Subcutaneous abdominal adipose tissue (tissue), 5 donors: ENCODE results near the gene RRAD.

ENCODE experiments used
- H3K27ac ChIP-seq: one replicate; pipeline ENCODE4 v1.7.0; 2013; ENCODE audit warnings: low read depth, mild to moderate bottlenecking, inconsistent platforms, low read length, moderate library complexity
- H3K27me3 ChIP-seq, 5 donors: one replicate each; pipeline ENCODE4 v1.7.0; 2013; ENCODE audit warnings: low read length in 5 of 5, inconsistent platforms in 1 of 5; ENCODE audit not compliant: control insufficient read depth in 5 of 5, insufficient read depth in 4 of 5
- H3K36me3 ChIP-seq, 5 donors: one replicate each; pipeline ENCODE4 v1.7.0; 2013; ENCODE audit warnings: low read length in 5 of 5; ENCODE audit not compliant: control insufficient read depth in 5 of 5, insufficient read depth in 5 of 5
- H3K4me1 ChIP-seq, 5 donors: one replicate each; pipeline ENCODE4 v1.7.0; 2013; ENCODE audit warnings: low read length in 5 of 5, mild to moderate bottlenecking in 3 of 5, moderate library complexity in 1 of 5; ENCODE audit not compliant: control insufficient read depth in 5 of 5, insufficient read depth in 5 of 5
- H3K4me3 ChIP-seq, 5 donors: one replicate each; pipeline ENCODE4 v1.7.0; 2013; ENCODE audit warnings: low read length in 5 of 5, low read depth in 1 of 5
- H3K9ac ChIP-seq, 5 donors: one replicate each; pipeline ENCODE4 v1.7.0; 2013; ENCODE audit warnings: low read length in 5 of 5, mild to moderate bottlenecking in 4 of 5, moderate library complexity in 3 of 5
- H3K9me3 ChIP-seq, 5 donors: one replicate each; pipeline ENCODE4 v1.7.0; 2013; ENCODE audit warnings: low read length in 5 of 5; ENCODE audit not compliant: control insufficient read depth in 5 of 5
- donor health status: healthy.
- donor health status: healthy.
- donor health status: healthy.
- donor health status: healthy.
- donor health status: healthy.

RRAD gene

DNA sequence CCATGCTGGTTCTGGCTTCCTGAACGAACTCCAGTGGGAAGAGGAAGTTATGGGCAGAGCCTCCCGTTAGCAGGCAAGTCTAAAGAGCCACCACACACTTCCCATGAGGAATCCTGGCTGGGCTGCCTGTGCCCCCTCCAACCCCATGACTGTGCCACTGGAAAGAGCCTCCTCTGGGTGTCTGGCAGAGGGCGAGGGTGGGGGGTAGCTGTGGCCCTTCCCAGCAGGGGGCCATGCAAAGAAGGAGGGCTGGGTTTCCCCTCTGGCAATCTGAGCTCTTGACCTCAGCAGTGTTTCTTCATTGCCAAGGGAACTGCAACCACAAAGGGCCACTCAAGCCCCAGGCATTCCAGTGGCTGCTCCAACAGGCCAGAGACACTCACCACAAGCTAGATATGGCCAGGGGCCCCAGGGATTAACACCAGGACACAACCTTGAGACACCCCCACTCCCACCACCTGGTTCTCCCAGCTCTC is 1.7 kb upstream of the RRAD start:
- Histone ChIP-seq H3K27me3 (peaks cover 15 to 28% (median 21%) of the 10 kb centered on the region in 5 donors), H3K4me1 (peaks cover 3 to 34% (median 20%) of the 10 kb centered on the region in 5 donors), H3K9me3 (no peaks in the 10 kb centered on the region), H3K9ac (no peak overlapping the region), H3K27ac (no peak overlapping the region), H3K36me3 (peaks cover under 1 to 8% (median 5%) of the 10 kb centered on the region in 5 donors), H3K4me3 (no peak overlapping the region)

GRCh38 chr16:66926171-66926947 is 1.0 kb upstream of the RRAD start:
- H3K9ac ChIP-seq, result no peak overlapping the region
- H3K36me3 ChIP-seq, result peaks cover 0 to 2% (median 0%) of the 10 kb centered on the region in 5 donors
- no peak overlapping the region for H3K27ac ChIP-seq
- peaks cover 15 to 33% (median 21%) of the 10 kb centered on the region in 5 donors for H3K27me3 ChIP-seq
- H3K4me3 ChIP-seq, result no peak overlapping the region
- H3K9me3 ChIP-seq, result no peaks in the 10 kb centered on the region
- H3K4me1 ChIP-seq, result peaks cover 3 to 34% (median 20%) of the 10 kb centered on the region in 5 donors

GRCh38 chr16:66924527-66925321 is 611 bp downstream of the RRAD start:
- H3K27me3 ChIP-seq, result peaks cover 19 to 46% (median 25%) of the 10 kb centered on the region in 5 donors
- peak overlapping the region in 3 of 5 donors; percentile 17 to 49 (median 44) for H3K4me3 ChIP-seq
- no peaks in the 10 kb centered on the region for H3K9me3 ChIP-seq
- H3K36me3 ChIP-seq, result no peaks in the 10 kb centered on the region
- peaks cover 3 to 34% (median 20%) of the 10 kb centered on the region in 5 donors for H3K4me1 ChIP-seq
- no peak overlapping the region for H3K9ac ChIP-seq
- H3K27ac ChIP-seq, result no peak overlapping the region

GRCh38 chr16:66923866-66924265 is 1.5 kb downstream of the RRAD start:
- Histone ChIP-seq H3K9ac (no peak overlapping the region), H3K9me3 (no peaks in the 10 kb centered on the region), H3K27ac (no peak overlapping the region), H3K36me3 (no peaks in the 10 kb centered on the region), H3K4me1 (peaks cover 3 to 34% (median 20%) of the 10 kb centered on the region in 5 donors), H3K27me3 (peaks cover 19 to 52% (median 25%) of the 10 kb centered on the region in 5 donors), H3K4me3 (peak overlapping the region in 1 of 5 donors; percentile 16)

DNA sequence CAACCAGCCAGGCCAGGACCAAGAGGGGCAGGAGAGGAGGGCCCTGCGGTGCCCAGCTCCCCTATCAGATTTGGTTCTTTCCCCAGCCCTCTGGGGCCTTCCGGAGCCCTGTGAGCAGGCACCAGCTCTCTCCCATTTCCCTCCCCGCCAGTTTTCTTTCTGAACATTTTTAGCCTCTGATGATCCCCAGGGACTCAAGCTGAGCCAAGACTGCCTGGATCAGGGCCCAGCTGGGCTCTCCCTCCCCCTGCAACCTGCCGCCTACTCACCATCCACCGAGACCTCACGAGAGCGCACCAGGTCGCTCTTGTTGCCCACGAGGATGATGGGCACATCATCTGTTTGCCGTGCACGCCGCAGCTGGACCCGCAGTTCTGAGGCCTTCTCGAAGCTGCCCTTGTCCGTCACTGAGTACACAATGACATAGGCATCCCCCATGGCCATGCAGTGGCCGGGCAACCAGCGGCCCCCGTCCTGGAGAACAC is 2.0 kb downstream of the RRAD start:
- H3K27me3 ChIP-seq, result peaks cover 20 to 58% (median 25%) of the 10 kb centered on the region in 5 donors
- H3K36me3 ChIP-seq, result no peaks in the 10 kb centered on the region
- H3K9me3 ChIP-seq, result no peaks in the 10 kb centered on the region
- peaks cover 3 to 34% (median 20%) of the 10 kb centered on the region in 5 donors for H3K4me1 ChIP-seq
- peak overlapping the region in 1 of 5 donors; percentile 44 for H3K9ac ChIP-seq
- H3K27ac ChIP-seq, result no peak overlapping the region
- no peak overlapping the region for H3K4me3 ChIP-seq

DNA sequence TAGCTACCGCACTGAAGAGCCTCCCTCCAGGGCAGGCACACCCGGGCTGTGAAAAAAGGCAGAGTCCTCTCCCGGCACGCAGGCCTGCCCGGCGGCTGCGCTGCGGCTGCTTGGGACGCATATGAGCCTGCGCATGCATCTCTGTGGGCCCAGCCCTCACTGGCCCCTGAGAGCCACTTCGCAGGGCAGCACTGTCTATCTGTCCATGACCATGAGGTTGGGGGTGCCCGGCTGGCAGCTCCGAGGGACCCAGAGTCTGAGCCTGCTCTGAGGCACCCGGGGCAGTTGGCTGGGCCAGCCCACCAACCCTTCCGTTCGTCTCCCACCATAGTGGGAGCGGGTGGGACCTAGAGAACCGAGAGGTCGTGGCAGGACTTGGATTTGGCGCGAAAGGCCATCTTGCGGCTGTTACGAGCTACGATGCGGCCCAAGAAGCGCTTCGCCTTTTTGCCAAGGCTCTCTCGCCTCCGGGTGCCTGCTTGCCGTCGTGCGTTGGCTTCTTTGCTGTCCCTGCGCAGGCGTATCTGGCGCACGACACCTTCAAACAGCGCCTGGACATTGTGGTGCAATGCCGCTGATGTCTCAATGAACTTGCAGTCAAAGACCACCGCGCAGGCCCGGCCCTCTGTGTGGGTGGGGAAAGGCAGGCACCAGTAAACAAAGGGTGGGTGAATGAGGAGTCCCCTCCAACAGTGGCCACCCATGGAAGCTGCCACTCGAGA is 3.4 kb downstream of the RRAD start:
- no peak overlapping the region for H3K4me3 ChIP-seq
- H3K27me3 ChIP-seq, result peaks cover 20 to 66% (median 27%) of the 10 kb centered on the region in 5 donors
- peaks cover 3 to 28% (median 20%) of the 10 kb centered on the region in 5 donors for H3K4me1 ChIP-seq
- H3K27ac ChIP-seq, result no peak overlapping the region
- no peak overlapping the region for H3K9ac ChIP-seq
- H3K9me3 ChIP-seq, result no peaks in the 10 kb centered on the region
- H3K36me3 ChIP-seq, result no peaks in the 10 kb centered on the region

GRCh38 chr16:66920924-66921680 is 4.2 kb downstream of the RRAD start:
- Histone ChIP-seq H3K27me3 (peaks cover 20 to 66% (median 30%) of the 10 kb centered on the region in 5 donors), H3K27ac (no peak overlapping the region), H3K4me3 (no peak overlapping the region), H3K9me3 (no peaks in the 10 kb centered on the region), H3K9ac (no peak overlapping the region), H3K4me1 (peaks cover 3 to 26% (median 20%) of the 10 kb centered on the region in 5 donors), H3K36me3 (no peaks in the 10 kb centered on the region)

DNA sequence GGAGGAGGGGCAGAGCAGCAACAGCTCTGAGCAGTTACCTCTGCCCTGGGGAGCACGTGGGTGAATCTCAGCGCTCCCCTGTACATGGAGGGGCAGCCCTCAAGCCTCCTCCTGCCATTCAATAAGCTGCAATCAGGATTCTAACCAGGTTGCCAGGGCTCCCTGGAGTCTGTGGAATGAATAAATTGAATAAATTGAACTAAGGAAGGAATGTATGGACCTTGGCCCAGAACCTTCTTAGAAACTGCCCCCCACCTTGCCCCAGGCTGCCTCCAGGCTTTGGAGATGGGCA is 5.1 kb downstream of the RRAD start:
- peaks cover 3 to 21% (median 14%) of the 10 kb centered on the region in 5 donors for H3K4me1 ChIP-seq
- H3K4me3 ChIP-seq, result no peak overlapping the region
- H3K27me3 ChIP-seq, result peaks cover 15 to 59% (median 32%) of the 10 kb centered on the region in 5 donors
- H3K9me3 ChIP-seq, result no peaks in the 10 kb centered on the region
- H3K36me3 ChIP-seq, result no peaks in the 10 kb centered on the region
- H3K27ac ChIP-seq, result no peak overlapping the region
- H3K9ac ChIP-seq, result no peak overlapping the region

GRCh38 chr16:66919569-66920298 is 5.6 kb downstream of the RRAD start:
- no peak overlapping the region for H3K4me3 ChIP-seq
- H3K27ac ChIP-seq, result no peak overlapping the region
- H3K36me3 ChIP-seq, result no peaks in the 10 kb centered on the region
- H3K4me1 ChIP-seq, result peaks cover 3 to 16% (median 12%) of the 10 kb centered on the region in 5 donors
- no peak overlapping the region for H3K9ac ChIP-seq
- no peaks in the 10 kb centered on the region for H3K9me3 ChIP-seq
- peaks cover 9 to 56% (median 32%) of the 10 kb centered on the region in 5 donors for H3K27me3 ChIP-seq
